ENCODE results near the gene GPATCH3.

GRCh38 chr1:26862781-26863684 lies 37.2 kb downstream of the GPATCH3 start, which contains the start of gene SFN:
- peak in 3 of 11 experiments; percentile 20 to 30 (median 24) for TF ChIP-seq CTCF (IDR thresholded peaks at IDR 0.05 in 8 of 11, conservative IDR thresholded peaks at IDR 0.05 in 3 of 11)
- TF ChIP-seq POLR2A (IDR thresholded peaks at IDR 0.05), result no peak
